D721Med (cell line): Measurements from ENCODE around the gene NUP210.

Source experiments
- DNase-seq: peaks from one replicate; pipeline ENCODE4 v3.0.0; 2011; ENCODE audit warnings: low spot score; ENCODE audit not compliant: insufficient read length
- FAIRE-seq: peaks from 2 replicates; lab custom pipeline; 2011; peaks lifted over from hg19 to GRCh38; lab: Jason Lieb, UNC
- TF ChIP-seq, protein P1 (sequence below): IDR thresholded peaks from 2 replicates; pipeline ENCODE4 v1.5.1; 2012; ENCODE audit warnings: mild to moderate bottlenecking, control low read depth; ENCODE audit not compliant: insufficient read depth; ENCODE audit errors: missing control alignments

The NUP210 gene

DNA sequence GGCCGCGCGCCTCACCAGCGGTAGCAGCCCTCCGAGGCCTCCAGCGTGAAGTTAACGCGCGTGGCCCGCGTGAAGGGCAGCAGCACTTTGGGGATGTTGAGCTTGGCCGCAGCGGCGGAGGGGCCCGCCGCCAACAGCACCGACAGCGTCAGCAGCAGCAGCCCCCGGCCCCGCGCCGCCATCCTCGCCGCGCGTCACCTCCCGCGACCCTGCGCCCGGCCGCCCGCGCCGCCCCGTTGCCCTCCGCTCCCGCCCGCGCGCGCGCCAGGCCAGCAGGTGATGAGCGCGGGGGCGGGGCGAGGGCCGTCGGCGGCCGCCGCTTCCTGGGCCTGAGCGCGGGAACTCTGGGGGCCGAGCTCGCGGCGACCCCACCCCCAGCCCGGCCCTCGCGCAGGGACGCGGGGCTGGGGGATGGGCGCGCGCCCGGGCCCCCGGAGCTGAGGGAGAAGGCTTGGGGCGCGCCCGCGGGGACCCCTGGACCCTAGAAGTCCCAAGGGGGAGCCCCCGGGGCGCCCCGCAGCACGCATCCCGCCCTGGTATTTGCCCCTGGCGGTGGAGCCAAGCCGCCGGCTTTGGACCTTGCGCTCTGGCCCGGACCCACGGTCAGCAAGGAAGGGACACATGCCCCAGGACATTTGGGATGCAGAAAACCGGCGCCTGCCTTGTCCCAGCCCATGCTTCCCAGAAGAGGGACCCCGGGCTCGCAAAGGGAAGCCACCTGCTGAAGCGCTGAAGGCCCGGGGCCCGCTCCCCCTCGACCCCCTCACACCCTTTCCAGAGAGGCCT, at the start of gene NUP210:
Gene NUP210 (minus strand): TSS at position 278 of the 786 bp plus-strand sequence. CDS start 96 bp downstream, at position 182.
- peak; percentile 74 for DNase-seq
- TF ChIP-seq, protein P1, sequence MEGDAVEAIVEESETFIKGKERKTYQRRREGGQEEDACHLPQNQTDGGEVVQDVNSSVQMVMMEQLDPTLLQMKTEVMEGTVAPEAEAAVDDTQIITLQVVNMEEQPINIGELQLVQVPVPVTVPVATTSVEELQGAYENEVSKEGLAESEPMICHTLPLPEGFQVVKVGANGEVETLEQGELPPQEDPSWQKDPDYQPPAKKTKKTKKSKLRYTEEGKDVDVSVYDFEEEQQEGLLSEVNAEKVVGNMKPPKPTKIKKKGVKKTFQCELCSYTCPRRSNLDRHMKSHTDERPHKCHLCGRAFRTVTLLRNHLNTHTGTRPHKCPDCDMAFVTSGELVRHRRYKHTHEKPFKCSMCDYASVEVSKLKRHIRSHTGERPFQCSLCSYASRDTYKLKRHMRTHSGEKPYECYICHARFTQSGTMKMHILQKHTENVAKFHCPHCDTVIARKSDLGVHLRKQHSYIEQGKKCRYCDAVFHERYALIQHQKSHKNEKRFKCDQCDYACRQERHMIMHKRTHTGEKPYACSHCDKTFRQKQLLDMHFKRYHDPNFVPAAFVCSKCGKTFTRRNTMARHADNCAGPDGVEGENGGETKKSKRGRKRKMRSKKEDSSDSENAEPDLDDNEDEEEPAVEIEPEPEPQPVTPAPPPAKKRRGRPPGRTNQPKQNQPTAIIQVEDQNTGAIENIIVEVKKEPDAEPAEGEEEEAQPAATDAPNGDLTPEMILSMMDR = no peak
- no peak for FAIRE-seq

DNA sequence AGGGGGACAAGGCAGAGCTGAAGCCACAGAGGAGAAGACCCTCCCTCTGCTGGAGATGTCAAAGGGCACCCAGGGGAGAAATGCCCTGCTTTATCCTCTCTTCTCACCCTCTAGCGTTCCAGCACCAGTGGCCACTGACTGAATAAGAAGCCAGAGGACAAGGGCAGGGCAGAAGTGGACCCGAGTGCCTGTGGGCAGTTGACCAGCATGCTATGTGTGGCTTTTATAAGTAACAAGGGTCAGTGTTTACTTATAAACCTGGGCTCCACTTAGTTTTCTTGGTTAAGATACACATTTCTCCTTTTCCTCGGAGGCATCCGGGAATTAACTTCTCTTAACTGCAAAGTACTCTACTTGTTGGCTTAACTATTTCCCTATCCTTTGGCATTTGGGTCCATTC, 46.7 kb upstream of the NUP210 start:
- TF ChIP-seq, protein P1 = no peak
- FAIRE-seq = no peak

DNA sequence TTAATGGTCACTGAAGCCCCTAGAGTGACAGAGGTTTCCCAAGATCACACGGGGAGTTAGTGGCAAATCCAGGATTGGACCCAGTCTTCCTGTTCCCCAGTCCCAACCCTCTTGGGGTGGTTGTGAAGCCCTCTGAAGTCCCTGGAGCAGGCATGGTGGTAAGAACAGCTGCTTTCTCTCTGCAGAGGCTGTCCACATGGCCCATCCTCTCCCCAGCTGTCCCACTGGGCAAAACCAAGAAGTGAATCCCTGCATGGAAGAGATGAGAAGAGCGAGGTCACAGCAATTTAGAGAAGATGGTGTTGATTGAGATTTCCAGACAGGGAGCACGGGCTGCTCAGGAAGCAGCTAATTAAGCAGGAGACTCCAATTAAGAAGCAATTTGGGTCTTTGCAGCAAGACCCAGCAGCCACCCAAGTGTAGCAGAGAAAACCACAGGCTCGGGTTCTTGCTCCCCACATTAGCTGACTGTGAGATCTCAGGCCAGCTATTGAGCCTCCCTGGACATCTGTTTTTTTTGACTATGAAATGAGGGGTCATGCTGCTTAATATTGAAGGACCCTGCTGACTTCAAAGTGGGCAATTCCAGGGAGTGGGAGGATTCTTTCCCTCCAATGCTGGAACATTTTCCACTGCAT, 45.2 kb upstream of the NUP210 start:
- TF ChIP-seq, protein P1 = no peak
- FAIRE-seq = no peak
- no peak for DNase-seq

More for the DNA sequence above, 46.7 kb upstream of the NUP210 start:
- no peak for DNase-seq

DNA sequence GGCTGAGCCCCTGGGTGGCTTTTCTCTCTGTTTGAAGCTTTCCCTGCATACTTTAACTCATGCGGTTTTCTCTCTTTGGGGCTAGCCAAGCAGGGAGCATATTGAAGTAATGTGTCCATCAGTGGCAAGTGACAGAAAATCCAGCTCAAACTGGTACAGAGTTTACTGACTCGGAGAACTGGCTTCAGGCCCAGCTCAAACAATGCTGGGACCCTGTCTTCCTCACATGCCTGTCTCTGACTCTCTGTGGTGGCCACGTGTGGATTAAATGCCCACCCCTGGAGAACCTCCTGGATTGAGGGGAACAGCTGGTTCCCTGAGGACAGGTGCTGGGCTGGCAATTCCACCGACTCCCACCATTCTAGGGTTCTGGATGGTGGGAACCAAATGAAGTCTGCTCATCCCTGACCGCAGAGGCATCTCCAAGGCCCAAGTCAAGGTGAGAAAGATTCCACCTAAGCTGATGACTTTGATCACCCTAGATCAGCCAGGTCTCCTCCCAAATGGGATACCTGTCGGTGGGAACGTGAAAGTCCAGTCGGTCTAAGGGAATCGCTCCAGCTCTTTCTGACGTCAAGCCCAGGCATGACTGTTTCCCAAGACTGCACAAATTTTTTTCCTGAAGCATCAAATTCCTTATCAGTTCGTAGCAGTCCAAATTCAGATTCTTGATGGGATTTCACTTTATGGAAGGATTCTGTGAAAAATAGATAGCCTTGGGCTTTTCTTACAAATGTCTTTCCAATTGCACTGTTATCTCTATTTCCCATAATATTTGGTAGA, 43.7 kb upstream of the NUP210 start:
- DNase-seq = no peak
- TF ChIP-seq, protein P1 = no peak
- no peak for FAIRE-seq

DNA sequence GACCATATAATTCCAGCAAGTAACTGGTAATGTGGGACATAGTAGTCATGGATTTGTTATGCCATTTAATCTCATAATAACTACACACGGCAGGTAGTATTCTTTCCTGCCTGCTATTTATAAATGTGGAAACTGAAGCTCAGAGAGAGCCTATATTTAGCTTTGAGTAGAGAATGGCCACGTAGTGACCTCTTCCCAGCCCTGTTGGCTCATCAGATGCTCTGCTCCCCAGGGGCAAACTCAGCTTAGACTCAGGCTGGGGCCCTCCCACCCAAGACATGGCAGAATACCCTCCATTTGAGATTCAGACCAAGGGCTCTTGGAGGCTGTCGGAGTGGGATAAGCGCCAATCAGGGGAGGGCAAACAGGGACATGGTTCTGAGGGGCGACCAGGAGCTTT, 42.7 kb upstream of the NUP210 start:
- FAIRE-seq (no peak), DNase-seq (no peak)
- TF ChIP-seq, protein P1 = no peak

DNA sequence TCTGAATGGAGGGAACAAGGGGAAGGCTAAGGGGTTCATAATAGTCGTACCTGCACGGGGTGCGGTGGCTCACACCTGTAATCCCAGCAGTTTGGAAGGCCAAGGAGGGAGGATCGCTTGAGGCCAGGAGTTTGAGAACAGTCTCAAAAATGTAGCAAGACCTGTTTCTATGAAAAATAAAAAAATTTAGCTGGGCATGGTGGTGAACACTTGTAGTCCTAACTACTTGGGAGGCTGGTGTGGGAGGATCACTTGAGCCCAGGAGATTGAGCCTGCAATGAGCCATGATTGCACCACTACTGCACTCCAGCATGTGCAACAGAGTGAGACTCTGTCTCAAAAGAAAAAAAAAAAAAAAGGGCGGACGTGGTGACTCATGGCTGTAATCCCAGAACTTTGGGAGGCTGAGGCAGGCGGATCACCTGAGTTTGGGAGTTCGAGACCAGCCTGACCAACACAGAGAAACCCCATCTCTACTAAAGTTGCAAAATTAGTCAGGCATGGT, 42.1 kb upstream of the NUP210 start:
- TF ChIP-seq, protein P1 = no peak
- no peak for DNase-seq
- no peak for FAIRE-seq
